ENCODE measurements around the gene EXOSC7.
"Not testable (repeated sequence)": the region's sequence is repeated elsewhere in the genome, so short reads cannot be mapped to it uniquely, and the experiment has no call there.

Gene EXOSC7

DNA sequence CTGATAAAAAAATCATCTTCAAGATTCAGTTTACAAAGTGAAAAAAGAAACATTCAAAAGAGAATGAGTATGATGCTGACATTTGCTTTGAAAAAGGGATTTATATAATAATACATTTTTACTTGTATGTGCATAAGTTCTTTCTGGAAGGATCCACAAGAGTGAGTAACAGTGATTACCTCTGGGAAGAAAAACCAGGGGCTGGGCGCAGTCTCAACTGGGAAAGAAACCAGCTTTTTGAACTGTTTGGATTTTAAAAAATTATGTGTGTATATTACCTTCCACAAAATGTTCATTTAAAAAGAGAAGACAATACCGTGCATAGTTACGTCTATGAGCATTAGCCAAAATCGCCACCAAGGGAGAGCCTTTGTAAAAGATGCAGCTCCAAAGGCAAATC, 51.4 kb downstream of the EXOSC7 start:
- no peak for DNase-seq

DNA sequence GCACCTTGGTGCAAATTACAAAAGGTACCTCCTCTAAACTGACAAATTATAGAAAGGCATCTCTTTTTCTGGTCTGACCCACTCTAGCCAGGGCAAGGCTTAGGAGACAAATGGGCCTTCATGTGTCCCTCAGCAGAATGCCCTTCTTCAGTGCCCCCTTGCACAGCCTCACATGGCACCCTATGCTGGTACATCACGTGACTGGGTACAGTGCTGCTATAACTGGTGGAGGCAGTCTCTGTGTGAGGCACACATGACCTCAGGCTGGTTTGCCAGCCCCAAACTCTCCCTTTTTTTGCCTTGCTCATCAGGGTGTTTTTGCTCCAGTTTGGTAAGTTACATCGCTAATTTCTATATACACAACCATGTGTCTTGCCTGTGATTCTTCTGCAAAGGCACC, 53.2 kb downstream of the EXOSC7 start:
- DNase-seq: no peak

DNA sequence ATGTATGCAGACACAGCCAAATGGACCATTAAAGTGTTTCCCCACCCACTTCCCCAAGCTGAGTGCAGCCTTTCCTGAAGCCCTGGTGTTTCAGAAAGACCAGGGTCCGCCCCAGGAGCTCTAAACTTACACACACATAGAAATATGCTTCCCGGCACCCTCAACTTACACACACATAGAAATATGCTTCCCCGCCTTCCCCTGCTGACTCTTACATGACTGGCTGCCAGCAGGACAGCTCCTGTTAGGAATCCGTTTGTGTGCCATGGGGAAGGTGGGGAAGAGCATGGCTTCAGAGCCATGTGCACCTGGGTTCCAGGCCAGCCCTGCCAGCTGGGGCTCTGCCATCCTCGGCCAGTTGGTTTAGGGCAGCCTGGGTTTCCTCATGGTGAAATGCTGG, 53.6 kb downstream of the EXOSC7 start:
- no peak for DNase-seq

DNA sequence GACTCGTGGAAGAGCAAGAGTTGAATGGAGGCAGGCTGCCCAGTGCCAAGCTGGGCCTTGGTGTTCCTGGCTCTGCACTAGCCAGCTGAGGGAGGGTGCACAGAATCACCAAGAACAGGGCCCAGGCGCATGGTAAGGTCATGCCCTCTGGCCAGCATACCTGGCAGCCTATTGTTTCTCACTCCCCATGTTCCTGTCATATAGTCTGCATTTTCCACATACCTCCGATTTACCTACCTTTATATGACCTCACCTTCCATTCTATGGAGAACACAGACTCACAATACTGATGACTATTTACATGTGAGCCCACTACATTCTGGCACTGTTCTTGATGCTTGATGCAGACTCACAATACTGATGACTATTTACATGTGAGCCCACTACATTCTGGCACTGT, 55.5 kb downstream of the EXOSC7 start:
- DNase-seq: no peak

DNA sequence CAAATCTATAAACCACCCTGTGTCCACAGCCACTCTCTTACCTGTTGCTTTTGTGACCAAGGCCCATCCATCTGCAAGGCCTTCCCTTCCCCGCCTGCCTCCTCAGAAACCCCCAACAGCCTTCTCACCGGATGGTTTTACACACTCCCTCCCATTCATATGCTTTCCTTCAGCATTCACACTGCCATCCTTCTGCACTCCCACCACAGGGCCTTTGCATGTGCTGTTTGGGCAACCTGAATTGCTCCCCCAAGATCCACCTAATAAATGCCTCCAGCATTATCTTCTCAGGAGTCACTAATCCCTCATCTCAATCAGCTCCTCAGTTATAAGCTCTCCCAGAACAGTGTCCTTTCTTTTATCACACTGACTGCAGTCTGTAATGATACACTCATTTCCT, 56.1 kb downstream of the EXOSC7 start:
- DNase-seq: no peak

DNA sequence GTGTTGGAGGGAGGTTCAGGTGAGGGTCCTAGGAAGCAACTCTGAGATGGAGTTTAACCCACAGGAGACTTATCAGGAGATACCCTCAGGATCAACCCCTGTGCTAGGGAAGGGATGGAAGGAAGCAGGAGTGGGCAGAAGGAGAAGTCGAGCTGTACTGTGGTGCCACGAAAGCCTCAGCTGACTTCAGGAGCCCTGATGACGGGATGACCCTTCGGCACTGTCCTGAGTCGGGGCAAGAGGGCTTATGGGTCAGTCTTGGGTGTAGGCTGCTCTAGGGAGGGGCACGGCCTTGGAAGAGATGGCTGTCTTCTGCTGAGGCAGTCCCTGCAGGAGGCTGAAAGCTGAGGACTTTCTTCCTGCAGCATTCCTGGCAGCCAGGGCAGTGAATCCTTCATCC, 57.7 kb downstream of the EXOSC7 start:
- no peak for DNase-seq

DNA sequence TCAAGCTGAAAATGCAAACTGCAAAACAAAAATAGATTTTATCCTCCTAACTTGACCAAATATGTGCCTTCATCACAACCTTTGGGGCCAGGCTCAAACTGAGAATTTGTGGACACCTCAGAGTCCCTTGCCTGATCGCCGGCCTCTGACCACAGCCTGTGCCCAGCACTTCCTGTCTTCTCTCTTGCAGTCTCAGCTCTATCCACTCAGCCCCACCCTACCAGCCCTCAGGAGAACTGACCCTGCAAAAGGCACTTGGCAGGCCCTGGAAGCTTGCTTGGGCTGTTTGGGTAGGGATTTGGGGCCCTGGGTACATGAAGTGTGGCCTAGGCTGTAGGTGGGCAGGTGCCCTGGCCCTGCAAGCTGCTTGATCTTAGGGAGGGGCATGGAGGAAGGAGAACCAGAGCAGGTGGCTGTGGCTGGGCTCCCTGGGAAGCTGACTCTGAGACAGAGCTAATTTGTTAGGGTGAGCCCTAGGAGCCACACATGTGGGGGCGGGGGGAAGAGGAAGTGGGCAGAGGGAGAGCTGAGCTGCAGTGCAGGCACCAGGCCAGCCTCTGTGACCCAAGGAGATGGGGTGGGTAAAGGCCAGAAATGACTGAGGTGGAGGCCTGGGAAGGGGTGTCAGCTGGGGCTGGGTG, 58.7 kb downstream of the EXOSC7 start:
- no peak for DNase-seq

DNA sequence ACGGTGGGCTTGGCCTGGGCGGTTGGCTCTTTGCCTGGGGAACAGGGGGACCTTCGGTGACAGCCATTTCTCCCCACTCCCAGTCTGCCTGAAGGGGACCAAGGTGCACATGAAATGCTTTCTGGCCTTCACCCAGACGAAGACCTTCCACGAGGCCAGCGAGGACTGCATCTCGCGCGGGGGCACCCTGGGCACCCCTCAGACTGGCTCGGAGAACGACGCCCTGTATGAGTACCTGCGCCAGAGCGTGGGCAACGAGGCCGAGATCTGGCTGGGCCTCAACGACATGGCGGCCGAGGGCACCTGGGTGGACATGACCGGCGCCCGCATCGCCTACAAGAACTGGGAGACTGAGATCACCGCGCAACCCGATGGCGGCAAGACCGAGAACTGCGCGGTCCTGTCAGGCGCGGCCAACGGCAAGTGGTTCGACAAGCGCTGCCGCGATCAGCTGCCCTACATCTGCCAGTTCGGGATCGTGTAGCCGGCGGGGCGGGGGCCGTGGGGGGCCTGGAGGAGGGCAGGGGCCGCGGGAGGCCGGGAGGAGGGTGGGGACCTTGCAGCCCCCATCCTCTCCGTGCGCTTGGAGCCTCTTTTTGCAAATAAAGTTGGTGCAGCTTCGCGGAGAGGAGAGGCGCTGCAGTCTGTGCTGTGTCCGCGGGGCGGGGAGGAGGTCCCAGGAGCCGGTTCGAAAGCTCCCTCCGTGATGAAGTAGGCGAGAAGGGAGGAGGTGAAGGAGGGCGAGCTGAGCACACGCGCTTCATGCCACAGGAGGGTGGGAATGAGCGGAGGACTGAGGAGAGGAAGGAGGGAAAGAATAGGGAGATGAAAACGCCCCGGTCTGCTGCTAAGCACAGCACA, 59.6 kb downstream of the EXOSC7 start:
- no peak for DNase-seq

DNA sequence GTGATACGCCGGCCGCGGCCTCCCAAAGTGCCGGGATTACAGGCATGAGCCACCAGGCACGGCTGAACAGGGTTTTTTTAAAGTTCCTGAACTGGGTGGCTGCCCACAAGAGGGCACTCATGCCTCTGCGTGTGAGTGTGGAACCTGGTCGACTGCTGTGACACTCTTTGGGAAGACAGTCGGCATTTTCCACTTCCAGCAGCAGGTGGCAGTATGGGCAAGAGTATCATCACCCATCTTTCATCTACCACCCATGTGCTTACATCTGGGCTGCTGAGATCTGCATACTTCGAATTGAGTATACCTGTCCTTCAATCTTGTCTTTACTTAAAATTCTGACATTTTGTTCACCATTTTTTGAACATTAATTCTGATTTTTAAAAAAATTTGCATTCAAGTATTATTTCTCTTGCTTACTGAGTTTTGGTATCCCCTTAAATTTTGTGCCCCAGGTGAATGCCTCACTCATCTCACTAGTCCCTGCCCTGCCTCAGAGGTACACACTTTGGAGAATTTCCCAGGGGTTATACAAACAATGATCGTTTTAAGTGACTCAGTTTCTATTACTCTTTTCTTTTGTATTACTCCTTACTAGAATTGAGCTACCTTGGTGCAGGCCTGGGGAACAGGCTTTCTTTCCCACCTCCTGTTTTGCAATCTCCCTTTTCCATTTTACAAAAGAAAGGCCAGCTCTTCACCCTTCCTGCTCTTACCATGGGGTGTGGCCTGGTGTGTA, 61.8 kb downstream of the EXOSC7 start:
- DNase-seq: peak; percentile 75 to 87 (median 76)

DNA sequence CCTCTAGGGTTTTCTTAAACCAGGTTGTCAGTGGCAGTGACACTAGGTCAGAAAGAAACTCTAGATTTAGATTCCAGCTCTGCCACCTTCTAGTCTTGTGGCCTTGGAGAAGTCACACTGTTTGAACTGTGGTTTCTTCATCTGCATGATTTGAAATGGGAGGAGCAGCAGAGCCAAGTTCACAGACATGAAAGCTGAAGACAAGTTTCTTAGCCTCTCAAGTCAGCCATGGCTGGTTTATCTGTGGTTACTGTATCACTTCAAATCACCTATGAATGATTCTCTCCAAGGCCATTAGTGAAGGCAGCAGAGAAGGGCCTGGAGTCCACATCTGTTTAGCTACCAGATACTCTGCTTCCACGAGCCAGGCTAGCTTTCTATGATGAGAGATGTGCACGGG, 65.6 kb downstream of the EXOSC7 start:
- no peak for DNase-seq

DNA sequence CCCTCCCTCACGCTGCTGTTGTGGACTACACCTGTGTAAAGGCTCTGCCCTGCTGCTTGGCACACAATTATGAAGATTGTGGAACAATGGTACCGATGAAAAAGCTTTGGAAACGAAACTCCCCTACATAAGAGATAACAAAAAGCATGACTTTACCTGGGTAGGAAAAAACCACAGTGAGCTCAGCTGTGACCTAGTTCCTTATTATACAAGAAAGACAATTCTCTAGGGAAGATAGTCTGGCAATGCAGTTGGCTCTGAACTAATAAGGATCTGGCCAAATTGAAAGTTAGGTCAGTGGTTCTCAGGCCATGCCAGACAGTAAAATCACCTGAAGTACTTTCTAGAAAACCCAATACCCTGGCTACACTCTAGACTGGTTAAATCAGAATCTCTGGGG, 66.1 kb downstream of the EXOSC7 start:
- DNase-seq: no peak

DNA sequence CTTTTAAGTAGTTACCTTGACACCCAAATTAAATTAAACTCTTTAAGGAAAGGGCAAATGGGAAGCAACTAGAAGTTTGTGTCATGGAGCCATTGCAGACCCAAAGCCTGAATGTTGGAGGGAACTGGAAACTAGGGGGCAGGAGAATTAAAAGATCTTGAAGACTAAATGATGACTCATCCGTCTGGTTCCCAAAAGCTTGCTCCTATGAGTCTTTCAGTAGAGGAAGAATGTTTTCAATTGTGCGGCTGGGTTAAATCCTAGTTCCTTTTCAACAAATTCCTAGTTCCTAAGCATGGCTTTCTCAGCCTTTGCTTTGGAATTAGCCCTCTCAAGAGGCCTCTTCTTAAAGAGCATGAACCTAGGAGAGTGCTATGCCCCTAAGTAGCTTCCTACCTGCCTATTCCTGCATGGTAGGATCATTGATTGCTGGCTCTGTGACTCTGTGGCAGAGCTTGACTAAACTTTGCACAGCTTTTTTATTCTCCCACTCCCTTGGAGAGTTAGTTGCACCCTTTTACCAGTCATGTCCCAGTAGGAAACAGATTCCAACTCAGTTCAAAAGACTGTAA, 67.8 kb downstream of the EXOSC7 start:
- DNase-seq: no peak

DNA sequence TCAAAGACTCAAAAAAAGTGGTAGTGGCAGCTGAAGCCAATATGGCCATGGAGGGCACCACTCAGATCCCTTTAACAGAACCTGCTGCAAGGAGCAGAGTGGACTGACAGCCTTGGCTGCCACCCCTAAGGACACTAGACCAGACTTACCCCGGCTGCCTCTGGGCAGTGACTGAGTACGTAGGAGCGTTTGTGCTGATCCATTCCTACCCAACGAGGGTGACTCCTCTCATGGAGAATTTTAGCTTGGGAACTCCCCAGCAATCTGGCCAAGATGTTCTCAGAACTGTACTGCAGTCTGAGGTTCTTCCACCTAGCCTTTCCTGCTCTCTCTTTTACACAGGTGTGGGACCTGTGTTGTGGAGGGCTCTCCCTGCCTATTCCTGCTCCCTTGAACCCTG, 72.2 kb downstream of the EXOSC7 start:
- no peak for DNase-seq

DNA sequence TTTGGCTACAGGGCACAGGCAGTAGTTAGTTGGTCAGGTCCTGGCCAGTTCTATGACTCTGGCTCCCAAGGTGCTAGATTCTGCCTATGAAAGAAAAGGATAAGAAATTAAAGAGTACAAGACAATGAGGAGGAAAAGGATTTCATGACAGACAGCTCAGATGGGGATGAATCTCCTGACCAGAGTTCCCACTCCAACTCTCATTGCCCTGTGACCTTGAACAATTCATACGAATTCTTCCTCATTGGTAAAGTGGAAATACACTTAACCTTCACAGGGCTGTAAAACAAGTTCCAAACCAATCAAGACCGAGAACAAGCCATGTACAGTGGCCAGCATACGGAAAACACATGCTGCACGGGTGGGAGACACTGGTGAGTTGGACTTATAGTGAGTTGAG, 73.8 kb downstream of the EXOSC7 start:
- DNase-seq: no peak

DNA sequence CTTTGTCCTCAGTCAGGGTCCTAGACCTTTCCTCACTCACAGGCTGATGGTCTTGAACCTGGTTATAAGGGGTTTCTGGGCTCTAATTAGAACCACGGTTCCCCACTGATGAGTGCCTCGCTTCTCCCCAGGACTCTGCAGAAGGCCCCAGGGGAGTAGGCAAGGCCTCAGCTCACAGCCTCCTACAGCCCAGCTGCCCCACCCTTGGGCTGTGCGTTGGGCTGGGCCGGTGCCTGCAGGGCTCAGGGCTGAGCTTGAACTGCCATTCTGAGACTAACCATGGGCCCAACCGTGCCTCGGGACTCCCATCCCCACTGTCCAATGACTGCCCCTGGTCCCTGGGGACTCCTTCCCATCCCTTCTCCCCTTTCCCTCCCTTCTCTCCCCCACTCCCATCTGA, 75.6 kb downstream of the EXOSC7 start:
- DNase-seq: no peak

DNA sequence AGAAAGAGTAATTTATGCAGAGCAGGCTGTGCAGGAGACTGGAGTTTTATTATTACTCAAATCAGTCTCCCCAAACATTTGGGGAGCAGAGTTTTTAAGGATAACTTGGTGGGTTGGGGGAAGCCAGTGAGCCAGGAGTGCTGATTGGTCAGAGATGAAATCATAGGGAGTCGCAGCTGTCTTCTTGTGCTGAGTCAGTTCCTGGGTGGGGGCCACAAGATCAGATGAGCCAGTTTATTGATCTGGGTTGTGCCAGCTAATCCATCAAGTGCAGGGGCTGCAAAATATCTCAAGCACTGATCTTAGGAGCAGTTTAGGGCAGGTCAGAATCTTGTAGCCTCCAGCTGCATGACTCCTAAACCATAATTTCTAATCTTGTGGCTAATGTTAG, 77.8 kb downstream of the EXOSC7 start:
- not testable (repeated sequence) for DNase-seq

DNA sequence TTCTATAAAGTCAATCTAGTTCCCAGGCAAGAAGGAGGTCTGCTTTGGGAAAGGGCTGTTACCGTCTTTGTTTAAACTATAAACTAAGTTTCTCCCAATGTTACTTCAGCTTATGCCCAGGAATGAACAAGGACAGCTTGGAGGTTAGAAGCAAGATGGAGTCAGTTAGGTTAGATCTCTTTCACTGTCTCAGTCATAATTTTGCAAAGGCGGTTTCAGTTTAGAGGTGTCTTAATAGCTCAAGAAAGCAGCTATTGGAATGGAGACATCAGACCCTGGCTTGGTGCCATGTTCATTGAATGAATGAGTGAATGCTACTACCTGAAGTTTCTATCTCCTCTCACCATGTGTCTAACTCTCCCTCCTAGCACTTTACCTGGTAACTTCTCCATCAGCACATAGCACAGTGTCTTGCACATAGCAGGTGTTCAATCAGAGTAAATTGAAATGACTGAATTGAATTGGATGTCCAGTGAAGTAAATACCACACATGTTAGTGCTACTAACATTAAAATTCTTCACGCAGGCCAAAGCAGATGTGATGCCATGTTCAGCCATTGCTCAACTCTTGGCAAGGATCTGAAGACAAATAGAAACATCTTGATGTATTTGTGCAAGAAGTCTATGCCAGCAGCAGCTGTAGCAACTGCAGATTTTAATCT, 78.3 kb downstream of the EXOSC7 start:
- DNase-seq: no peak

DNA sequence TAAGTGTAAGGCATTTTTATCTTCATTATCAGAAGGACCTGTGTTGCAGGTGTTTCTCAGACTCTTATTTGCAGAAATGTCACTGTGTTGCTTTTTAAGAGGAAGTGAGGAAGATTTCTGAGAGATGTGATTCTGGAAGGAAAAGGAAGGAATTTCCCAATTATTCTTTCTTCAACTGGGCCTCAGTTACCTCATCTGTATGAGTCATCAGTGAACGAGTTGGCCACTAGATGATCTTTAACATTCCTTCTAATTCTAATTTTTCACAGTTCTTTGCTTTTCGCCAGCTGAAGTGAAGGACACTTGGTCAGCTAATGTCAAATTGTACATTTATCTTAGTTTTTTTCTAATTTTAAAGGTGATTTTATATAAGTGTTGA, 79.0 kb downstream of the EXOSC7 start:
- no peak for DNase-seq

DNA sequence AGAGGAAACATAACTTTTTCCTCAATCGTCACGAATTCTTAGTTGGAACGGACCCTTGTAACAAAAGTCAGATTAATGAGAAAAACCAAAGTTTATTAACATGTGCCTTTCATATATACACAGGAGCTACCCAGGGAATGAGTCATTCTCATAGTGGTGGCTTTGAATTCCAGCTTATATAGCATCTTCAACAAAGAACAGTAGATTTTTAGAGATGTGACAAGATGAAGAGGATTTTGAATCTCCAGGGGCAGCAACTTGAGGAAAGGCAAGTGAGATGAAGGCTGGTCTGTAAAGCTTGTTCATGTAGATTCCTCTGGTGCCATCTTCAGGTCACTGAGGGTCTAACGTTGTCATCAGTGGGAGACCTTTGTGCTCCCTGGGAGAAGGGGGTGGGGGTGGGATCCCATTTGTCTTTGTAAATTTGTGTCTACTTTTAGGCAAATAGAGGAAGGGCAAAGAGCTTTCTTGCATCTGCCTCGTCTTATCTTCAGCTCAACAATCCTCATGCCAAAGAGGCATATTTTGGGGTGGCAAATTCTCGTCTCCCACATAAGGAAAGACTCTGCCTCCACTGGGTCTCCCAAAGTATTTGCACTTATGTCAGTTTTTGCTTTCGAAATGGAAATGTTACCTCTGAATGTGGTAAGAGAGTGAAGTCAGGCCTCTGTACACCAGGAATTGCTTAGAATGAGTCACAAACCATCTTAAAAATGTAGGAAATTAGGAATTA, 79.5 kb downstream of the EXOSC7 start:
- no peak for DNase-seq

DNA sequence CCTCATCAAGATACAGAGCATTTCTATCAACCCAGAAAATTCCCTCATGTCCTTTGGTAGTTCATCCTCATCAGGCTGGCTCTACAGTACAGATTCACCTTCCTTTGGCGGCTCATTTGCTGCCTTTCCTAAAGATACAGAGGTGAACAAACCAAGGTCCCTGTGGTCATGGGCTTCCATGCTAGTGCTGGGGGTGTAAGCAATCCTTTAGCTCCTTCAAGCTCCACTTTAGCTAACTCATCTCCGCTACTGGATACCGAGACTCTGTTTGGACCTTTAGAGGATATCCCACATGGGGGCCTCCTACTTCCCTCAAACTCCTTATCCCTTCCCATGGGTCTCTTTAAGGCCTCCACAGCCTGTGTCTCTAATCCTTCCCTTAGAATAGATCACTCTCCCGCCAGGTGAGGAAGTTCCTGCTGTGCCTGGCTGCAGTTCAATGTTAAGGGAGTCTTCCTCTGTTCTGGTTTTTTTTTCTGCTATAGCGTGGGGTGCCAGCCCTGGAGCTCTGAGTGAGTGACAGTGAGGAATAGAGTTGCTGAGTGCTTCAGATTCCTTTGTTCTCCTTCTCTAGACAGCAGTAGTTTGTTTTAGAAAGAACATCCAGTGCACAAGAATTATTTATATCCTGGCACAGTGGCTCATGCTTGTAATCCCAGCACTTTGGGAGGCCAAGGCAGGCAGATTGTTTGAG, 80.7 kb downstream of the EXOSC7 start:
- DNase-seq: no peak

DNA sequence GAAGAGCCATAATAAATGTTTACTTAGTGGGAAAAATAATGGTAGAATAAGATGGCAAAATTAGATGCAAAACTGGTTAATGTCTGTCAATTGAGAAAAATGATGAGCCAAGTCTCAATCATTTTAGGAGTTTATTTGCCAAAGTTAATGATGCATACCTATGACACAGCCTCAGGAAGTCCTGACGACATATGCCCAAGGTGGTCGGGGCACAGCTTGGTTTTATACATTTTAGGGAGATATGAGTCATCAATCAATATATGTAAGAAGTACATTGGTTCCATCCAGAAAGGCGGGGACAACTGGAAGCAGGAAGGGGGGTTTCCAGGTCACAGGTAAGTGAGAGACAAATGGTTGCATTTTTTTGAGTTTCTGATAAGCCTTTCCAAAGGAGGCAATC, 81.5 kb downstream of the EXOSC7 start:
- no peak for DNase-seq

DNA sequence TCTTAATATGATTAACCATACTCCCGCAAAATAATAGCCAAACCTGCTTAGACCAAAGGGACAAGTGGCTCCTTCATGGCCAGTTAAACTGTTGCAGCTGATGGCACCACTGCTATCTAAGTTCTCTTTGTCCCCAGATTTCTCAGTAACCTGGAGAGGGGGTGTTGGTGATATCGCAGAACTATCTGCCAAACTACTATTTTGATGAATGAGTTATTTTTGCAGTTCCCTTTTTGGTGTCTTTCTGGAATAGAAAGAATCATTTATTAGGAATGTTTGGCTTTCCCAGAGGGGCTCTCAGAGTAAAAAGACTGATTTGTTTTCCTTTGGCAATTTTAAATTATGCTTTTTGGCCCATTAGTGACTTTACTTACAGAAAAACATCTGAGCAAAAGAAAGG, 83.1 kb downstream of the EXOSC7 start:
- no peak for DNase-seq
